B cell (primary cell): Measurements from ENCODE around the gene PGAM2.

Source experiments
- CTCF ChIP-seq: fragments of 200-600 bp; IDR thresholded peaks from one replicate; pipeline ENCODE4 v1.8.0; 2022; ENCODE audit warnings: antibody characterized with exemption, mild to moderate bottlenecking
- EZH2 ChIP-seq: IDR thresholded peaks from 2 replicates; pipeline ENCODE4 v1.6.1; 2012; ENCODE audit warnings: borderline replicate concordance, low read depth, mild to moderate bottlenecking, moderate library complexity, low read length; ENCODE audit not compliant: insufficient read depth, poor library complexity, severe bottlenecking

DNA sequence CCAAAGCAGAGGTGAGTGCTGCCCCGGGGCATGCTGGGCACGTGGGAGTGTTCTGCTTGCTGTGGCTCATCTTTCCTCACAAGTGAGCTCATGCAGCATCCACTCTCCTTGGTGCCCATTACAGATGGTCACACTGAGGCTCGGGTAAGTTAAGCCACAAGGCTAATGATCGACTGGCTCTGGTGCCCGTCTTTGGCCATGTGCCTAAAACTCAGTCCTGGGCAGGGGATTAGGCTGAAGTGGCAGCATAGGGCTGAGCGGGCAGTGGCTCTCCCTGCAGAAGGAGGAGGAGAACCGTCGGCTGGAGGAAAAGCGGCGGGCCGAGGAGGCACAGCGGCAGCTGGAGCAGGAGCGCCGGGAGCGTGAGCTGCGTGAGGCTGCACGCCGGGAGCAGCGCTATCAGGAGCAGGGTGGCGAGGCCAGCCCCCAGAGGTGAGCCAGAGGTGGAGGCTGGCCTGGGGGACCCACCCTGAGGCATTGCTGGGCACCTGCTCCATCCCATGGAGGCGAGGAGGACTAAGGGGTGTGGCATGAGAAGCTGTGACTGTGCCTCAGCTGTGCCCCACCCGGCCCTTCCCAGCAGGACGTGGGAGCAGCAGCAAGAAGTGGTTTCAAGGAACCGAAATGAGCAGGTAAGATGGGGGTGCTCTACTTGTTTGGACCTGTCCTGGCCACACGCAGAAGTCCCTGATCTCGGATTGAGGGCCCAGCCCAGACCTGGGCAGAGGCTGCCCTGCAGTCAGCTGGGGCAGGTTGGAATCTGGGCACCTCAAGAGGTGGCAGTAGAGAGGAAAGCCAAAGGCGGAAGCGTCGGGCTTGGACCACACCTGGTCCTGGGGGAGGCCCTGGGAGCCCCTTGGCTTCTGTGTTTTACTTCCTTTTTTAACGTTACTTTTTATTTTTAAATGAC lies 7.3 kb downstream of the PGAM2 start:
- no peak for TF ChIP-seq EZH2
- TF ChIP-seq CTCF: peak; percentile 55
